Neuronal stem cell (in vitro differentiated cells): ENCODE results near the gene DDX46.
"Not testable (repeated sequence)": the region's sequence is repeated elsewhere in the genome, so short reads cannot be mapped to it uniquely, and the experiment has no call there.

Experiments used
- DNase-seq: peaks from one replicate; pipeline ENCODE4 v3.0.0-alpha.2; 2013; ENCODE audit warnings: low spot score
- H2AFZ ChIP-seq: one replicate; pipeline ENCODE4 v1.6.1; 2013; ENCODE audit warnings: mild to moderate bottlenecking, low read length, inconsistent platforms
- H2AK5ac ChIP-seq: 2 replicates; pipeline ENCODE4 v1.6.1; 2013; ENCODE audit warnings: low read depth, mild to moderate bottlenecking, inconsistent platforms, low read length, moderate library complexity, mixed read lengths
- H2BK120ac ChIP-seq: 2 replicates; pipeline ENCODE4 v1.6.1; 2013; ENCODE audit warnings: low read depth, mild to moderate bottlenecking, inconsistent platforms, low read length, moderate library complexity, mixed read lengths
- H2BK12ac ChIP-seq: one replicate; pipeline ENCODE4 v1.6.1; 2013; ENCODE audit warnings: low read length, inconsistent platforms
- H2BK15ac ChIP-seq: 2 replicates; pipeline ENCODE4 v1.6.1; 2013; ENCODE audit warnings: mild to moderate bottlenecking, low read length, inconsistent platforms, mixed read lengths
- H2BK5ac ChIP-seq: one replicate; pipeline ENCODE4 v1.6.1; 2013; ENCODE audit warnings: inconsistent platforms, mild to moderate bottlenecking, low read length, moderate library complexity
- H3K14ac ChIP-seq: one replicate; pipeline ENCODE4 v1.6.1; 2013; ENCODE audit warnings: low read length, inconsistent platforms
- H3K18ac ChIP-seq: 2 replicates; pipeline ENCODE4 v1.6.1; 2013; ENCODE audit warnings: low read length, inconsistent platforms
- H3K23ac ChIP-seq: 2 replicates; pipeline ENCODE4 v1.6.1; 2013; ENCODE audit warnings: low read depth, mild to moderate bottlenecking, mixed read lengths, low read length, inconsistent platforms; ENCODE audit not compliant: poor library complexity
- H3K27ac ChIP-seq: replicated peaks from 3 replicates; pipeline ENCODE4 v1.5.1; 2013; ENCODE audit warnings: low read length, inconsistent platforms
- H3K27me3 ChIP-seq, 3 experiments: 2 replicates each; pipeline ENCODE4 v1.6.1; 2013; ENCODE audit warnings: low read length in 3 of 3, mild to moderate bottlenecking in 2 of 3, inconsistent platforms in 1 of 3, low read depth in 1 of 3, mixed read lengths in 1 of 3, moderate library complexity in 1 of 3; ENCODE audit not compliant: control insufficient read depth in 3 of 3, insufficient read depth in 3 of 3
- H3K36me3 ChIP-seq, 2 donors: replicated peaks in 1 of 2; 2 replicates each; pipeline ENCODE4 v1.6.1; 2013; ENCODE audit warnings: low read length in 2 of 2; ENCODE audit not compliant: control insufficient read depth in 2 of 2, insufficient read depth in 2 of 2
- H3K4ac ChIP-seq: 2 replicates; pipeline ENCODE4 v1.6.1; 2013; ENCODE audit warnings: inconsistent platforms, mild to moderate bottlenecking, low read length, moderate library complexity
- H3K4me1 ChIP-seq, 2 donors: 1 replicate in 1 of 2; 2 replicates in 1 of 2; pipeline ENCODE4 v1.6.1; 2013; ENCODE audit warnings: low read length in 2 of 2, low read depth in 1 of 2; ENCODE audit not compliant: control insufficient read depth in 2 of 2, insufficient read depth in 1 of 2
- H3K4me2 ChIP-seq: one replicate; pipeline ENCODE4 v1.6.1; 2013; ENCODE audit warnings: mild to moderate bottlenecking, low read length, inconsistent platforms; ENCODE audit not compliant: insufficient read depth, poor library complexity, severe bottlenecking
- H3K4me3 ChIP-seq, 2 donors: 2 replicates each; pipeline ENCODE4 v1.5.1; 2013; ENCODE audit warnings: low read length in 2 of 2, mild to moderate bottlenecking in 2 of 2, inconsistent platforms in 1 of 2, moderate library complexity in 1 of 2
- H3K79me1 ChIP-seq: one replicate; pipeline ENCODE4 v1.6.1; 2013; ENCODE audit warnings: low read depth, mild to moderate bottlenecking, inconsistent platforms, low read length, moderate library complexity
- H3K9ac ChIP-seq: one replicate; pipeline ENCODE4 v1.6.1; 2013; ENCODE audit warnings: mild to moderate bottlenecking, low read depth, low read length, inconsistent platforms; ENCODE audit not compliant: poor library complexity
- H3K9me3 ChIP-seq, 2 donors: replicated peaks in 1 of 2; 2 replicates each; pipeline versions ENCODE3 to v1.6.1; 2013; ENCODE audit warnings: low read length in 2 of 2, mild to moderate bottlenecking in 2 of 2, inconsistent platforms in 1 of 2, low read depth in 1 of 2, mixed read lengths in 1 of 2, moderate library complexity in 1 of 2; ENCODE audit not compliant: control insufficient read depth in 2 of 2, insufficient read depth in 1 of 2
- H4K8ac ChIP-seq: one replicate; pipeline ENCODE4 v1.6.1; 2013; ENCODE audit warnings: low read depth, mild to moderate bottlenecking, inconsistent platforms, low read length, moderate library complexity
- H4K91ac ChIP-seq: one replicate; pipeline ENCODE4 v1.6.1; 2013; ENCODE audit warnings: low read length, low read depth, mild to moderate bottlenecking, inconsistent platforms; ENCODE audit not compliant: poor library complexity
- WGBS, 2 donors: extraction: QIAGEN DNeasy Blood & Tissue Kit; methylation state at CpG; one replicate each; pipeline ENCODE4 v1.1.7; 2013; ENCODE audit warnings: missing lambda C conversion rate in 2 of 2, mixed read lengths in 1 of 2; ENCODE audit not compliant: insufficient read length in 2 of 2, insufficient replicate concordance in 1 of 2; ENCODE audit errors: extremely low coverage in 2 of 2; 5-methylcytosine and 5-hydroxymethylcytosine counted together

The DDX46 gene

GRCh38 chr5:134846641-134846960 lies 88.0 kb downstream of the DDX46 start:
- peaks cover 0 to 2% of the 10 kb centered on the region in 2 donors for H3K4me1 ChIP-seq
- peaks cover 1 to 54% of the 10 kb centered on the region in 2 donors for H3K36me3 ChIP-seq
- peak overlapping the region; percentile 91 for H2AFZ ChIP-seq
- no peak overlapping the region for H3K18ac ChIP-seq
- peak overlapping the region; percentile 49 for H3K4me2 ChIP-seq
- peak overlapping the region; percentile 83 to 92 for H3K4me3 ChIP-seq
- H3K27me3 ChIP-seq: no peaks in the 10 kb centered on the region
- DNase-seq: no peak
- H3K9me3 ChIP-seq: no peaks in the 10 kb centered on the region
- H2BK15ac ChIP-seq: no peak overlapping the region
- H2BK12ac ChIP-seq: no peak overlapping the region
- H4K91ac ChIP-seq: no peak overlapping the region
- no peak overlapping the region for H4K8ac ChIP-seq
- no peak overlapping the region for H2BK5ac ChIP-seq
- H2AK5ac ChIP-seq: no peak overlapping the region
- H3K27ac ChIP-seq: peak overlapping the region; percentile 98
- no peaks in the 10 kb centered on the region for H3K79me1 ChIP-seq
- H3K14ac ChIP-seq: no peak overlapping the region
- WGBS, 2 donors: no CpG with 5 or more reads among the region's 11 CpGs
- H3K9ac ChIP-seq: peak overlapping the region; percentile 97
- H3K23ac ChIP-seq: no peak overlapping the region
- H2BK120ac ChIP-seq: no peak overlapping the region
- no peak overlapping the region for H3K4ac ChIP-seq

- H3K79me1 ChIP-seq, H4K8ac ChIP-seq, DNase-seq, H3K18ac ChIP-seq, H2BK5ac ChIP-seq, H3K27ac ChIP-seq, H3K9ac ChIP-seq, H3K14ac ChIP-seq, H2AK5ac ChIP-seq, H3K9me3 ChIP-seq, H2AFZ ChIP-seq, H4K91ac ChIP-seq, H3K4me3 ChIP-seq, H3K23ac ChIP-seq, H2BK120ac ChIP-seq, H2BK15ac ChIP-seq, H3K4me2 ChIP-seq, H2BK12ac ChIP-seq, H3K4me1 ChIP-seq, H3K27me3 ChIP-seq, H3K4ac ChIP-seq: not testable (repeated sequence)
- peaks cover 4 to 71% of the 10 kb centered on the region in 2 donors for H3K36me3 ChIP-seq
- no CpG with 5 or more reads among the region's 7 CpGs for WGBS, 2 donors
These were observed 90.9 kb downstream of the DDX46 start for GRCh38 chr5:134849434-134849933.

- no CpG with 5 or more reads among the region's 1 CpG for WGBS, 2 donors
- Histone ChIP-seq H3K4me3 (no peak overlapping the region), H2AK5ac (no peak overlapping the region), H4K8ac (no peak overlapping the region), H3K14ac (no peak overlapping the region), H2BK15ac (no peak overlapping the region), H3K9me3 (no peaks in the 10 kb centered on the region), H3K36me3 (peaks cover 12 to 88% of the 10 kb centered on the region in 2 donors), H3K23ac (no peak overlapping the region), H3K4me1 (no peaks in the 10 kb centered on the region), H3K18ac (no peak overlapping the region), H4K91ac (no peak overlapping the region), H2BK12ac (no peak overlapping the region), H3K4me2 (no peak overlapping the region), H2BK5ac (no peak overlapping the region), H3K9ac (no peak overlapping the region), H3K27me3 (no peaks in the 10 kb centered on the region), H3K4ac (no peak overlapping the region), H3K79me1 (no peaks in the 10 kb centered on the region), H3K27ac (no peak overlapping the region), H2BK120ac (no peak overlapping the region), H2AFZ (no peak overlapping the region)
- no peak for DNase-seq
These were observed 92.8 kb downstream of the DDX46 start for GRCh38 chr5:134851307-134851923.

GRCh38 chr5:134856465-134856864 lies 97.9 kb downstream of the DDX46 start:
- not testable (repeated sequence) for H2AK5ac ChIP-seq, H3K23ac ChIP-seq, H2BK120ac ChIP-seq, H3K9ac ChIP-seq, H3K4ac ChIP-seq, DNase-seq, H3K79me1 ChIP-seq, H3K27me3 ChIP-seq, H4K91ac ChIP-seq, H4K8ac ChIP-seq, H3K4me1 ChIP-seq, H3K9me3 ChIP-seq, H3K27ac ChIP-seq, H2AFZ ChIP-seq, H3K18ac ChIP-seq, H3K4me2 ChIP-seq, H2BK12ac ChIP-seq, H3K14ac ChIP-seq, H3K4me3 ChIP-seq, H2BK5ac ChIP-seq, H2BK15ac ChIP-seq
- H3K36me3 ChIP-seq: peaks cover 15 to 93% of the 10 kb centered on the region in 2 donors
- no CpG with 5 or more reads among the region's 7 CpGs for WGBS, 2 donors
